OCI-M2 (cell line): Measurements from ENCODE around the gene NPHP3.
"Not testable (repeated sequence)": the region's sequence is repeated elsewhere in the genome, so short reads cannot be mapped to it uniquely, and the experiment has no call there.

Experiments used
- DNase-seq: peaks from one replicate; lab custom pipeline; 2025; ENCODE audit not compliant: unreplicated experiment; lab: John Stamatoyannopoulos, UW

Gene NPHP3, protein sequence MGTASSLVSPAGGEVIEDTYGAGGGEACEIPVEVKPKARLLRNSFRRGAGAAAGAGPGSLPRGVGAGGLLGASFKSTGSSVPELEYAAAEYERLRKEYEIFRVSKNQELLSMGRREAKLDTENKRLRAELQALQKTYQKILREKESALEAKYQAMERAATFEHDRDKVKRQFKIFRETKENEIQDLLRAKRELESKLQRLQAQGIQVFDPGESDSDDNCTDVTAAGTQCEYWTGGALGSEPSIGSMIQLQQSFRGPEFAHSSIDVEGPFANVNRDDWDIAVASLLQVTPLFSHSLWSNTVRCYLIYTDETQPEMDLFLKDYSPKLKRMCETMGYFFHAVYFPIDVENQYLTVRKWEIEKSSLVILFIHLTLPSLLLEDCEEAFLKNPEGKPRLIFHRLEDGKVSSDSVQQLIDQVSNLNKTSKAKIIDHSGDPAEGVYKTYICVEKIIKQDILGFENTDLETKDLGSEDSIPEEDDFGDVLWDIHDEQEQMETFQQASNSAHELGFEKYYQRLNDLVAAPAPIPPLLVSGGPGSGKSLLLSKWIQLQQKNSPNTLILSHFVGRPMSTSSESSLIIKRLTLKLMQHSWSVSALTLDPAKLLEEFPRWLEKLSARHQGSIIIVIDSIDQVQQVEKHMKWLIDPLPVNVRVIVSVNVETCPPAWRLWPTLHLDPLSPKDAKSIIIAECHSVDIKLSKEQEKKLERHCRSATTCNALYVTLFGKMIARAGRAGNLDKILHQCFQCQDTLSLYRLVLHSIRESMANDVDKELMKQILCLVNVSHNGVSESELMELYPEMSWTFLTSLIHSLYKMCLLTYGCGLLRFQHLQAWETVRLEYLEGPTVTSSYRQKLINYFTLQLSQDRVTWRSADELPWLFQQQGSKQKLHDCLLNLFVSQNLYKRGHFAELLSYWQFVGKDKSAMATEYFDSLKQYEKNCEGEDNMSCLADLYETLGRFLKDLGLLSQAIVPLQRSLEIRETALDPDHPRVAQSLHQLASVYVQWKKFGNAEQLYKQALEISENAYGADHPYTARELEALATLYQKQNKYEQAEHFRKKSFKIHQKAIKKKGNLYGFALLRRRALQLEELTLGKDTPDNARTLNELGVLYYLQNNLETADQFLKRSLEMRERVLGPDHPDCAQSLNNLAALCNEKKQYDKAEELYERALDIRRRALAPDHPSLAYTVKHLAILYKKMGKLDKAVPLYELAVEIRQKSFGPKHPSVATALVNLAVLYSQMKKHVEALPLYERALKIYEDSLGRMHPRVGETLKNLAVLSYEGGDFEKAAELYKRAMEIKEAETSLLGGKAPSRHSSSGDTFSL (N-terminal part only)

DNA sequence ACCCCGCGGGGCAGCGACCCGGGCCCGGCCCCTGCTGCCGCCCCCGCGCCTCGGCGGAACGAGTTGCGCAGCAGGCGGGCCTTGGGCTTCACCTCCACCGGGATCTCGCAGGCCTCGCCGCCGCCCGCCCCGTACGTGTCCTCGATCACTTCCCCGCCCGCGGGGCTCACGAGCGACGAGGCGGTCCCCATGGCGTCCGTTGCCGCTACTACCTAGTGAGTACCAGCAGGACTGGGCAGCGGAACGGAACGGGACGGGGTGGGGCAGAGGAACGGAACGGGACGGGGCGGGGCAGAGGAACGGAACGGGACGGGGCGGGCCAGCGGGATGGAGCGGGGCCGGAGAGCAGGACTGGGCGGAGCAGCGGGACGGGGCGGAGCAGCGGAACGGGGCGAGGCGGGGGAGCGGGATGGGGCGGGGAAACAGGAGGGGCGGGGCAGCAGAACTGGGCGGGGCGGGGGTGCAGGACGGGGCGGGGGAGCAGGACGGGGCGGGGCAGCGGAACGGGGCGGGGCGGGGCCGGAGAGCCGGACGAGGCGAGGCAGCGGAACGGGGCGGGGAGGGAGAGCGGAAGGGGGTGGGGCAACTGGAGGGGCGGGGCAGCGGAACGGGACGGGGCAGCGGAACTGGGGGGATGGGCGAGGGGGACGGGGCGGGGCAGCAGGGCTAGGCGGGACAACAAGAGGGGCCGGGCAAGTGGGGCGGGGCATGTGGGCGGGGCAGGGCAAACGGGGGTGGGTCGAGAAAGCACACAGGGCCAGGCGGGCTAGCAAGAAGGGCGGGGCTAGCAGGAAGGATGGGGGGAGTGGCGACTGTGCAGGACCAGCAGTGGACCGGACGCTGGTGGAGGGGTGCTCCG lies at the start of gene NPHP3:
NPHP3 (minus strand) TSS at position 245 of the 859 bp plus-strand sequence; CDS start at position 191, 54 bp downstream.
- DNase-seq = peak; percentile 45

GRCh38 chr3:132758740-132759139 lies 36.5 kb upstream of the NPHP3 start:
- DNase-seq = no peak

- DNase-seq = no peak
These were observed 34.0 kb upstream of the NPHP3 start for GRCh38 chr3:132756108-132756650.

GRCh38 chr3:132753946-132754345 lies 31.7 kb upstream of the NPHP3 start:
- DNase-seq = no peak

DNA sequence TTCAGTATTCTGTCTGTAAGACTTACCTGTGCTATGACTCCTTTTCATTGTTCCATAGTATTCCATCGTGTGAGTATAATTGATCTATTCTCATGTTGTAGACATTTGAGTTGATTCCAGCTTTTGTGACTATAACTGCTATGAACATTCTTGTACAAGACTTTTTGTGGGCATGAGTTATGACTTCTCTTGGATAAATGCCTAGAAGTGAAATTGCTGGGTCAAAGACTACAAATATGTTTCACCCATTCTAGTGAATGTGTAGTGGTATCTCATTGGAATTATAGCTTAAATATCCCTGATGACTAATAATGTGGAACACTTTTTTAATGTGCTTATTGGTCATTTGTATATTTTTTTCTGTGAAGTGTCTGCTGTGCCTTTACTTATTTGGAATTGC lies 27.6 kb upstream of the NPHP3 start:
- DNase-seq = no peak

DNA sequence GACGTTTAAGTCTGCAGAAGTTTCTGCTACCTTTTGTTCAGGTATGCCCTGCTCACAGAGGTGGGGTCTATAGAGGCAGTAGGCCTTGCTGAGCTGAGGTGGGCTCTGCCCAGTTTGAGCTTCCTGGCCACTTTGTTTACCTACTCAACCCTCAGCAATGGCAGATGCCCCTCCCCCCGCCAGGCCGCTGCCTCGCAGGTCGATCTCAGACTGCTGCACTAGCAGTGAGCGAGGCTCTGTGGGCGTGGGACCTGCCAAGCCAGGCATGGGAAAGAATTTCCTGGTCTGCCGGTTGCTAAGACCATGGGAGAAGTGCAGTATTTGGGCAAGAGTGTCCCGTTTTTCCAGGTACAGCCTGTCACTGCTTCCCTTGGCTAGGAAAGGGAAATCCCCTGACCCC lies 24.5 kb upstream of the NPHP3 start:
- DNase-seq = not testable (repeated sequence)

DNA sequence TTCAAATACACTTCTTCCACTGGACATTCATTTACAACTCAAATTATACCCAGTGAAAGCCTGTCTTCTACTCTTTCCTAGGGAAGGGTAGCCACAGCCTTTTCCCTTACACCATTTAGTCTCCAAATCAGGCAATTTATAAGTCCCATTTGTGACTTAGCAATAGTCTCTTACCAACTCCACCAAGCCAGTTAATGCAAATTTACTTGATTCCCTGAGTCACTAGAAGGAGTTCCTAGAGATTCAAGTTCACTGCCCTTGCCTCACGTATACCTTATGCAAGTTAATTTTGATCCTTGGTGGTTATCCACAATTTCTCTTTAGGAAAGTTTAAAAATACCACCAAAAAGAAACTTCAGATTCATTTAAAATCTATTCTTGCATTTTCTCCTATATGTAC lies 16.1 kb upstream of the NPHP3 start:
- DNase-seq = no peak

DNA sequence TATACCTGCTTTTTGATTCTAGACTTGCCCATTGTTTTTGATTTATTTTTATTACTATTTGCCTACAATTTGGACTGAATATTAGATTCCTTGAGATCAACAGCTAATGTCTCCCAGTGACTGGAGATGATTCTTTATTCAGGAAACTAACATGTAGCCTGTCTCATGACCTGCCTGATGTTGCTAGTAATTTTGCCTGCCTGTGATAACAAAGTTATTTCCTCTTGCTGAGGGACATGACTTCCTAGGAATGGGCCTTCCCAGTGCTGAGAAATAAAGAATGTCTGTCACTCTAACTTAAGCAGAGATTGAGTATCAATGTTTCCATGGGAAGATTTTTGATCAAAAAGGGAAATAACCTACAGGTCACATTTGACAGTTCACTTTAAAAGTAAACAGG lies 13.4 kb upstream of the NPHP3 start:
- DNase-seq = no peak

GRCh38 chr3:132730891-132731580 lies 8.8 kb upstream of the NPHP3 start:
- DNase-seq = no peak

DNA sequence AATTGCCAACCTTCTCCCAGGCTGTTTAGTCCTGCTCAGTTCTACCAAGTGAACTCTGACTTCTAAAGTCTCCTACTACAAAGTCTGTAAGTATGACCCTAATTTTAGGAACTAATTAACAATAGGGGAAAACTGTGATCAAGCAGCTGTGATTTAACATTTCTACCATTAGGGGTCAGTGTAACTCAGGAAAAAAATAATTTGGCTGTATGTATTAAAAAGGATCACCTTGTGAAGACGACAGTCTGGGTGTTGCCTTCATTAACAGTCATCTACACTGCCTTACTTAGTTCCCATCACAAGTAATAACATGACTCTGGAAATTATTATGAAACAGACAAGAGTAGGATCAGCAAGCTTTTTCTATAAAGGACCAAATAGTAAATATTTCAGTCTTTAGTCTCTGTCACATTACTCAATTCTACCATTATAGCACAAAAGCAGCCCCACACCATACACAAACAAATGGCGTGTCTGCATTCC lies 4.2 kb upstream of the NPHP3 start:
- no peak for DNase-seq

- DNase-seq = no peak
These were observed 1.1 kb upstream of the NPHP3 start for GRCh38 chr3:132723024-132723950.

DNA sequence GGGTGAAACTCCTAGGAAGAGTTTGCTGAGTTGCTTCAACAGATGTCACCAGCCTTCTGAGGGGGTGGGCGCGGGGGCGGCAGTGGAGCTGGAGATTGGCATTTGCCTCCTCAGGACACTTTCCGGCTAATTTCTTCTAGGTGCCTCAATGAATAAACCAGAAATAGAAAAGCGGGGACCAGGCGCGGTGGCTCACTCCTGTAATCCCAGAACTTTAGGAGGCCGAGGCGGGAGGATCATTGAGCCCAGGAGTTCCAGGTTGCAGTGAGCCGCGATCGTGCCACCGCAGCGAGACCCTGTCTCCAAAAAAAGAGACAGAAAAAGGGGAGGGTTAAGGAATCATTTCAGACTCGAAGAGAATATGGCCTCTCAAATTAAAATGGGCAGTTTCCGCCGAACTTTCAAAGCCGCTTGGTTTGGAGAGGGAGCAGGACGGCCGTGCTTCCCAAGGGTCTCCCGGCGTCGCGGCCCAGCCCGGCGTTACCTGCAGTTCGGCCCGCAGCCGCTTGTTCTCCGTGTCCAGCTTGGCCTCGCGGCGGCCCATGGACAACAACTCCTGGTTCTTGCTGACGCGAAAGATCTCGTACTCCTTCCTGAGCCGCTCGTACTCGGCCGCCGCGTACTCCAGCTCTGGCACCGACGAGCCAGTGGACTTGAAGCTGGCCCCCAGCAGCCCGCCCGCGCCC lies 587 bp downstream of the NPHP3 start:
- no peak for DNase-seq

DNA sequence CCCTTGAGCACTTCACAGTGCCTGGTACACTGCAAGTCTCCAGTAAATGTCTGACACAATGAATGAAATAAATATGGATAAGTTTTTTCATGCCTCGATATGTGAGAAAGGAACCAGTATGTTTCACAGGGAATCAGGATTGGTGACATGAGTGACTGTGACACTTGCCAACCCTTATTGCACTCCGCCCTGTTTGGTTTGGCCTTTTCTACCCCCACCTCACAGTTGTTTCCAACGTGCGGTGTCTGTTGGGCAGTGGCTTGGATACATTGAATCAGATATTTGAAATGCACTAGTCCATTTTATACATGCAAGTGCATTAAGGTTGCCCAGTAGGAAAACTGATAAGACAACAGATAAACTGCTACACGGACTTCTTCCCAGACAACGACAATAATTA lies 2.0 kb downstream of the NPHP3 start:
- no peak for DNase-seq

DNA sequence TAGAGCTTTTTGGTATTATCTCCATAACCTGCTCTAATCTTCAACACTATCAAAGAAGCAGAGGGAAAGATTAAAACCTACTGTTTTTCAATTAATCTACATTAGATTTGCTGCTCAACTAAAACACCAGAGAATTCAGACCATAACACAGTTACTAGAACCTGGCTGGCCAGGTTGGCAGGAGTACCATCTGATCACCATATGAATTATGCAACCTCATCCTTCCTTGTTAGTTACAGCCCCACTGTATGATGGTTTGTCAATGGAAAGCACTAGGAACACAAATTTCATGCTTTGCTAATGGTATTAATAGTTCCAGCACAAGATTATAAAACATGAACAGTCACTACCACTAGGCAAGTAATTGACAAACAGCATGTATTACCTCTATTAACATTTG lies 5.8 kb downstream of the NPHP3 start:
- no peak for DNase-seq

GRCh38 chr3:132713977-132714727 lies 8.1 kb downstream of the NPHP3 start:
- no peak for DNase-seq

GRCh38 chr3:132710311-132710710 lies 11.9 kb downstream of the NPHP3 start:
- no peak for DNase-seq

GRCh38 chr3:132709761-132710160 lies 12.4 kb downstream of the NPHP3 start:
- no peak for DNase-seq
